ENCODE results near the gene MCF2L. TPM values are rescaled to one million over a fixed set of nuclear protein-coding genes. Genes with fewer than 3 reads are reported as not detected.
A peak's percentile ranks its signal among the peaks of the same experiment; 100 is the strongest.

MCF2L gene
- polyA plus RNA-seq, 2 donors = 10.9 to 19.4 TPM

- WGBS, 2 donors = 61% methylated on average over 17 of the region's 17 CpGs
- Histone ChIP-seq H3K27me3 (ENCODE audit: control insufficient read depth in 1 of 2, insufficient read depth in 2 of 2, low read length in 2 of 2) (no peaks in the 10 kb centered on the region), H3K9me3 (ENCODE audit: control insufficient read depth in 2 of 2, insufficient read depth in 1 of 2, low read depth in 1 of 2, low read length in 1 of 2) (no peaks in the 10 kb centered on the region), H3K27ac (ENCODE audit: low read depth in 2 of 2, low read length in 1 of 2) (no peak overlapping the region), H3K4me1 (ENCODE audit: control insufficient read depth in 2 of 2, insufficient read depth in 2 of 2, low read length in 1 of 2) (peaks cover 7 to 21% of the 10 kb centered on the region in 2 donors), H3K4me3 (ENCODE audit: low read depth in 1 of 2, low read length in 2 of 2) (no peak overlapping the region), H3K36me3 (ENCODE audit: control insufficient read depth in 2 of 2, insufficient read depth in 2 of 2, low read length in 1 of 2) (no peaks in the 10 kb centered on the region)
Observed at GRCh38 chr13:113009743-113010509, 40.9 kb downstream of the MCF2L start.

GRCh38 chr13:113010510-113010865 lies 41.5 kb downstream of the MCF2L start:
- whole genome bisulfite sequencing, 2 donors = 67 to 80% methylated on average over 12 of the region's 12 CpGs
- H3K9me3 ChIP-seq (ENCODE audit: control insufficient read depth in 2 of 2, insufficient read depth in 1 of 2, low read depth in 1 of 2, low read length in 1 of 2) = peaks cover 0 to 1% of the 10 kb centered on the region in 2 donors
- no peak overlapping the region for H3K27ac ChIP-seq (ENCODE audit: low read depth in 2 of 2, low read length in 1 of 2)

GRCh38 chr13:113013303-113013702 lies 44.3 kb downstream of the MCF2L start:
- H3K27ac ChIP-seq (ENCODE audit: low read depth in 2 of 2, low read length in 1 of 2) = peak overlapping the region; percentile 67 to 74
- H3K4me1 ChIP-seq (ENCODE audit: control insufficient read depth in 2 of 2, insufficient read depth in 2 of 2, low read length in 1 of 2) = peaks cover 7 to 27% of the 10 kb centered on the region in 2 donors
- H3K4me3 ChIP-seq (ENCODE audit: low read depth in 1 of 2, low read length in 2 of 2) = no peak overlapping the region
- 49 to 51% methylated on average over 9 of the region's 9 CpGs for WGBS, 2 donors
- no peaks in the 10 kb centered on the region for H3K36me3 ChIP-seq (ENCODE audit: control insufficient read depth in 2 of 2, insufficient read depth in 2 of 2, low read length in 1 of 2)
- H3K9me3 ChIP-seq (ENCODE audit: control insufficient read depth in 2 of 2, insufficient read depth in 1 of 2, low read depth in 1 of 2, low read length in 1 of 2) = peaks cover 0 to 2% of the 10 kb centered on the region in 2 donors
- H3K27me3 ChIP-seq (ENCODE audit: control insufficient read depth in 1 of 2, insufficient read depth in 2 of 2, low read length in 2 of 2) = no peaks in the 10 kb centered on the region

More at GRCh38 chr13:113010510-113010865, 41.5 kb downstream of the MCF2L start:
- Histone ChIP-seq H3K36me3 (ENCODE audit: control insufficient read depth in 2 of 2, insufficient read depth in 2 of 2, low read length in 1 of 2) (no peaks in the 10 kb centered on the region), H3K4me1 (ENCODE audit: control insufficient read depth in 2 of 2, insufficient read depth in 2 of 2, low read length in 1 of 2) (peaks cover 7 to 23% of the 10 kb centered on the region in 2 donors), H3K4me3 (ENCODE audit: low read depth in 1 of 2, low read length in 2 of 2) (no peak overlapping the region), H3K27me3 (ENCODE audit: control insufficient read depth in 1 of 2, insufficient read depth in 2 of 2, low read length in 2 of 2) (no peaks in the 10 kb centered on the region)

GRCh38 chr13:113013878-113014751 lies 45.1 kb downstream of the MCF2L start:
- Histone ChIP-seq H3K4me3 (ENCODE audit: low read depth in 1 of 2, low read length in 2 of 2) (no peak overlapping the region), H3K4me1 (ENCODE audit: control insufficient read depth in 2 of 2, insufficient read depth in 2 of 2, low read length in 1 of 2) (peaks cover 7 to 27% of the 10 kb centered on the region in 2 donors), H3K27ac (ENCODE audit: low read depth in 2 of 2, low read length in 1 of 2) (peak overlapping the region; percentile 67 to 71), H3K36me3 (ENCODE audit: control insufficient read depth in 2 of 2, insufficient read depth in 2 of 2, low read length in 1 of 2) (no peaks in the 10 kb centered on the region), H3K9me3 (ENCODE audit: control insufficient read depth in 2 of 2, insufficient read depth in 1 of 2, low read depth in 1 of 2, low read length in 1 of 2) (peaks cover 0 to 2% of the 10 kb centered on the region in 2 donors), H3K27me3 (ENCODE audit: control insufficient read depth in 1 of 2, insufficient read depth in 2 of 2, low read length in 2 of 2) (no peaks in the 10 kb centered on the region)
- WGBS, 2 donors = 60 to 69% methylated on average over 25 of the region's 25 CpGs

GRCh38 chr13:113014752-113015745 lies 46.0 kb downstream of the MCF2L start:
- H3K4me3 ChIP-seq (ENCODE audit: low read depth in 1 of 2, low read length in 2 of 2) = peak overlapping the region in 1 of 2 donors; percentile 2
- WGBS, 2 donors = 69 to 80% methylated on average over 31 of the region's 31 CpGs
- H3K4me1 ChIP-seq (ENCODE audit: control insufficient read depth in 2 of 2, insufficient read depth in 2 of 2, low read length in 1 of 2) = peaks cover 7 to 27% of the 10 kb centered on the region in 2 donors

GRCh38 chr13:113015826-113016525 lies 47.0 kb downstream of the MCF2L start:
- H3K27me3 ChIP-seq (ENCODE audit: control insufficient read depth in 1 of 2, insufficient read depth in 2 of 2, low read length in 2 of 2) = no peaks in the 10 kb centered on the region
- H3K9me3 ChIP-seq (ENCODE audit: control insufficient read depth in 2 of 2, insufficient read depth in 1 of 2, low read depth in 1 of 2, low read length in 1 of 2) = peaks cover 0 to 2% of the 10 kb centered on the region in 2 donors
- H3K27ac ChIP-seq (ENCODE audit: low read depth in 2 of 2, low read length in 1 of 2) = no peak overlapping the region
- WGBS, 2 donors = 86 to 91% methylated on average over 21 to 22 of the region's 22 CpGs
- no peaks in the 10 kb centered on the region for H3K36me3 ChIP-seq (ENCODE audit: control insufficient read depth in 2 of 2, insufficient read depth in 2 of 2, low read length in 1 of 2)
- H3K4me1 ChIP-seq (ENCODE audit: control insufficient read depth in 2 of 2, insufficient read depth in 2 of 2, low read length in 1 of 2) = peaks cover 7 to 27% of the 10 kb centered on the region in 2 donors
- no peak overlapping the region for H3K4me3 ChIP-seq (ENCODE audit: low read depth in 1 of 2, low read length in 2 of 2)

More at GRCh38 chr13:113014752-113015745, 46.0 kb downstream of the MCF2L start:
- Histone ChIP-seq H3K9me3 (ENCODE audit: control insufficient read depth in 2 of 2, insufficient read depth in 1 of 2, low read depth in 1 of 2, low read length in 1 of 2) (peaks cover 0 to 2% of the 10 kb centered on the region in 2 donors), H3K27me3 (ENCODE audit: control insufficient read depth in 1 of 2, insufficient read depth in 2 of 2, low read length in 2 of 2) (no peaks in the 10 kb centered on the region), H3K27ac (ENCODE audit: low read depth in 2 of 2, low read length in 1 of 2) (no peak overlapping the region), H3K36me3 (ENCODE audit: control insufficient read depth in 2 of 2, insufficient read depth in 2 of 2, low read length in 1 of 2) (no peaks in the 10 kb centered on the region)

GRCh38 chr13:113016526-113017295 lies 47.7 kb downstream of the MCF2L start:
- Histone ChIP-seq H3K27ac (ENCODE audit: low read depth in 2 of 2, low read length in 1 of 2) (no peak overlapping the region), H3K36me3 (ENCODE audit: control insufficient read depth in 2 of 2, insufficient read depth in 2 of 2, low read length in 1 of 2) (no peaks in the 10 kb centered on the region), H3K9me3 (ENCODE audit: control insufficient read depth in 2 of 2, insufficient read depth in 1 of 2, low read depth in 1 of 2, low read length in 1 of 2) (peaks cover 0 to 2% of the 10 kb centered on the region in 2 donors), H3K27me3 (ENCODE audit: control insufficient read depth in 1 of 2, insufficient read depth in 2 of 2, low read length in 2 of 2) (no peaks in the 10 kb centered on the region), H3K4me3 (ENCODE audit: low read depth in 1 of 2, low read length in 2 of 2) (no peak overlapping the region), H3K4me1 (ENCODE audit: control insufficient read depth in 2 of 2, insufficient read depth in 2 of 2, low read length in 1 of 2) (peaks cover 7 to 30% of the 10 kb centered on the region in 2 donors)
- WGBS, 2 donors = 90 to 91% methylated on average over 41 of the region's 41 CpGs

- peaks cover 7 to 36% of the 10 kb centered on the region in 2 donors for H3K4me1 ChIP-seq (ENCODE audit: control insufficient read depth in 2 of 2, insufficient read depth in 2 of 2, low read length in 1 of 2)
- WGBS, 2 donors = 62 to 80% methylated on average over 29 of the region's 29 CpGs
- H3K4me3 ChIP-seq (ENCODE audit: low read depth in 1 of 2, low read length in 2 of 2) = peak overlapping the region in 1 of 2 donors; percentile 16
- no peaks in the 10 kb centered on the region for H3K27me3 ChIP-seq (ENCODE audit: control insufficient read depth in 1 of 2, insufficient read depth in 2 of 2, low read length in 2 of 2)
- no peaks in the 10 kb centered on the region for H3K36me3 ChIP-seq (ENCODE audit: control insufficient read depth in 2 of 2, insufficient read depth in 2 of 2, low read length in 1 of 2)
- H3K27ac ChIP-seq (ENCODE audit: low read depth in 2 of 2, low read length in 1 of 2) = peak overlapping the region in 1 of 2 donors; percentile 38
- peaks cover 0 to 2% of the 10 kb centered on the region in 2 donors for H3K9me3 ChIP-seq (ENCODE audit: control insufficient read depth in 2 of 2, insufficient read depth in 1 of 2, low read depth in 1 of 2, low read length in 1 of 2)
Observed at GRCh38 chr13:113017506-113018215, 48.6 kb downstream of the MCF2L start.

All from esophagus (tissue), 2 donors.